Mesothelial cell of epicardium (in vitro differentiated cells): Measurements from ENCODE around the gene ADARB2. TPM values are rescaled to one million over a fixed set of nuclear protein-coding genes. Genes with fewer than 3 reads are reported as not detected.

Experiments
- DNase-seq, 2 experiments: peaks; one replicate each; pipeline ENCODE4 v3.0.0; 2021; ENCODE audit warnings: low spot score in 2 of 2; ENCODE audit not compliant: unreplicated experiment in 2 of 2
- H3K27ac Mint-ChIP-seq: 2 replicates; pipeline ENCODE4 v1.8.0; 2021; ENCODE audit warnings: mixed read lengths
- H3K27me3 Mint-ChIP-seq: 2 replicates; pipeline ENCODE4 v1.8.0; 2021; ENCODE audit warnings: low read depth, mixed read lengths
- H3K36me3 Mint-ChIP-seq: 2 replicates; pipeline ENCODE4 v1.8.0; 2021; ENCODE audit warnings: mixed read lengths
- H3K4me1 Mint-ChIP-seq: 2 replicates; pipeline ENCODE4 v1.8.0; 2021; ENCODE audit warnings: mixed read lengths
- H3K4me3 Mint-ChIP-seq: 2 replicates; pipeline ENCODE4 v1.8.0; 2021; ENCODE audit warnings: mild to moderate bottlenecking, moderate library complexity, mixed read lengths
- H3K9me3 Mint-ChIP-seq: 2 replicates; pipeline ENCODE4 v1.8.0; 2021; ENCODE audit warnings: mixed read lengths
- CTCF ChIP-seq: fragments of 200-600 bp; sonication (generic); IDR thresholded peaks from one replicate; pipeline ENCODE4 v1.5.0; 2021; ENCODE audit warnings: antibody characterized with exemption; ENCODE audit not compliant: unreplicated experiment
- total RNA-seq: library from RNA; stranded (reverse); gene quantifications from 3 replicates; pipeline ENCODE4 v1.2.1, GENCODE V29; 2021

Gene ADARB2
- total RNA-seq, 1 donor from 2014 or later: 0.38 TPM

DNA sequence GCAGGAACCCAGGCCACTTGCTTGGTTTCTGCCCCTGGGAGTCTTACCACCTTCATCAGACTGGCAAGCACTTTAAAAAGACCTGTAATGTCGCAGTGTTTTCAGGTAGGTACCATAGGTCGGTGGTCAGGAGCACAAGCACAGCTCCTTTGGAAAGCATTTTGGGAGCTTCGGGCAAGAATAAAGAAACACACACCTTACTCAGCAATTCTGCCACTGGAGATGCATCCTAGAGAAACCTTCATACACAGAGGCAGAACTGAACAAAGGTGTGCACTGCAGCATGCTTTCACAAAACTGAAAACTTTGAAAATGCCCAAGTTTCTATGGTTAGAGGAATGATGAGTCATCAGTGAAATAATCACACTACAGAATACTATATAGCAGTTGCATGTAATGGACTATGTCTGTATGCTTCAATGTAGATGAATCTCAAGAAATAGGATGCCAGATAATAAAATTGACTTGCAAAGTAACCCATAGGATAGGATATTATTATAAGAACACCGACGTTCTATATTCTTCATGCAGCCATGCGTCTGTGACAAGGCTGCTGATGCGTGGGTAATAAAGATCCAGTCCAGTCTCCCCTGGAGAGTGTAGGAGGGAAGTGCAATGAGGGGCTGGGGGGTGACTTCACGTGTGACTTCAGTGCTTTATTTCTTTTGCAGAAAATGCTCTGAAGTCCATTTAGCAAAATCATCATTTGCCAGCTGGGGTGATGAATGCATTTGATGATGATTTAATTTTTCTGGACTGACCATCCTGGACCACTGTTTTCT is 371.6 kb downstream of the ADARB2 start:
- no peak overlapping the region for H3K4me3 Mint-ChIP-seq
- H3K27me3 Mint-ChIP-seq: peaks cover 39% of the 10 kb centered on the region
- no peaks in the 10 kb centered on the region for H3K9me3 Mint-ChIP-seq
- H3K4me1 Mint-ChIP-seq: peaks cover 27% of the 10 kb centered on the region
- no peak for TF ChIP-seq CTCF
- H3K27ac Mint-ChIP-seq: no peak overlapping the region
- H3K36me3 Mint-ChIP-seq: no peaks in the 10 kb centered on the region
- DNase-seq: no peak

GRCh38 chr10:1364151-1364910 is 373.0 kb downstream of the ADARB2 start:
- no peak overlapping the region for H3K27ac Mint-ChIP-seq
- H3K4me1 Mint-ChIP-seq: peaks cover 41% of the 10 kb centered on the region
- DNase-seq: no peak
- no peaks in the 10 kb centered on the region for H3K9me3 Mint-ChIP-seq
- H3K36me3 Mint-ChIP-seq: no peaks in the 10 kb centered on the region
- no peak for TF ChIP-seq CTCF
- H3K27me3 Mint-ChIP-seq: peaks cover 26% of the 10 kb centered on the region
- no peak overlapping the region for H3K4me3 Mint-ChIP-seq

DNA sequence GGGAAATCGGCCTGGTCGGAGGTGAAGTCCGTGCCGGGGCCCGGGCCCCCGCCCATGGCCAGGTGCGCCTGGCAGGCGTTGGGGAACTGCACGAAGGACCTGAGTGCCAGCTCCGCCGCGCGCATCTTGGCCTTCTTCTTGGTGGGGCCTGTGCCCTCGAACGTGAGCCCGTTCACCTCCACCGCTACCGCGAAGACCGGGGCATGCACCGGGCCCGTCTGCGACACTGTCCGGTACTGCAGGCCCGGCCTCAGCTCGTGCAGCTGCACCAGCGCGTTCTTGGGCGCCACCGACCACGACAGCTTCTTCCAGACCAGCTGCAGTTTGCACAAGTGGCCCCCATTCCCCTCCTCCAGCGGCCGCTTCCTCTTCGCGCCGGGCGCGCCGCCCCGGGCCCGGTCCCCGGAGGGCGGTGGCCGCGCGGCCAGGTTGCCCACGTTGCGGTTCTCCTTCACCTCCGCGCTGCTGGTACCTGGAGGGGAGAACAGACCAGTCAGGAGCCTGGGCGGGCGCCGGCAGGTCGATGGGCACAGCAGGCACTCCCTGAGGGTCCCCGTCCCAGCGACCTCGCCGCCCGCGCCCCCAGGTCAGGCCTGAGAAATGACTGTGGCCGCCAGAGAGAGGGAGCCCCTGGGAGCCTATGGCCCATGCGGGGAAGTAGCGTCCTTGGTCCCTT is 373.7 kb downstream of the ADARB2 start:
- H3K4me3 Mint-ChIP-seq: no peak overlapping the region
- no peak for TF ChIP-seq CTCF
- DNase-seq: no peak
- peaks cover 45% of the 10 kb centered on the region for H3K4me1 Mint-ChIP-seq
- H3K36me3 Mint-ChIP-seq: no peaks in the 10 kb centered on the region
- H3K9me3 Mint-ChIP-seq: no peaks in the 10 kb centered on the region
- no peak overlapping the region for H3K27ac Mint-ChIP-seq
- peaks cover 22% of the 10 kb centered on the region for H3K27me3 Mint-ChIP-seq

- H3K4me3 Mint-ChIP-seq: no peak overlapping the region
- H3K4me1 Mint-ChIP-seq: peaks cover 46% of the 10 kb centered on the region
- no peak for DNase-seq
- peaks cover 18% of the 10 kb centered on the region for H3K27me3 Mint-ChIP-seq
- no peak overlapping the region for H3K27ac Mint-ChIP-seq
- H3K36me3 Mint-ChIP-seq: no peaks in the 10 kb centered on the region
- TF ChIP-seq CTCF: no peak
- no peaks in the 10 kb centered on the region for H3K9me3 Mint-ChIP-seq
Observed at GRCh38 chr10:1362589-1363445, 374.5 kb downstream of the ADARB2 start.

- Mint-ChIP-seq H3K4me3 (peak overlapping the region; percentile 10), H3K36me3 (no peaks in the 10 kb centered on the region), H3K4me1 (peaks cover 53% of the 10 kb centered on the region), H3K9me3 (no peaks in the 10 kb centered on the region), H3K27me3 (peaks cover 11% of the 10 kb centered on the region), H3K27ac (peak overlapping the region; percentile 97)
- no peak for DNase-seq
- TF ChIP-seq CTCF: no peak
Observed at GRCh38 chr10:1361411-1362105, 375.8 kb downstream of the ADARB2 start.
